WTC11 (cell line): Measurements from ENCODE around the gene AKR1A1. TPM values are rescaled to one million over a fixed set of nuclear protein-coding genes. Genes with fewer than 3 reads are reported as not detected.
A peak's percentile ranks its signal among the peaks of the same experiment; 100 is the strongest.

Experiments
- AFF4 ChIP-seq: sonication (generic); formaldehyde crosslinking; IDR thresholded peaks from 2 replicates; pipeline ENCODE4 v1.8.1; 2023; ENCODE audit warnings: mild to moderate bottlenecking, missing genetic modification reagents, borderline replicate concordance
- CREB1 ChIP-seq: sonication (generic); formaldehyde crosslinking; IDR thresholded peaks from 2 replicates; pipeline ENCODE4 v1.8.0; 2023; ENCODE audit warnings: mild to moderate bottlenecking, missing genetic modification reagents
- CTCF ChIP-seq: fragments of 200-600 bp; IDR thresholded peaks from 2 replicates; pipeline ENCODE4 v1.8.0; 2022; ENCODE audit warnings: antibody characterized with exemption
- ESRRA ChIP-seq: sonication (generic); formaldehyde crosslinking; IDR thresholded peaks from 2 replicates; pipeline ENCODE4 v1.8.1; 2022; ENCODE audit warnings: mild to moderate bottlenecking, missing genetic modification reagents, borderline replicate concordance
- FOXJ3 ChIP-seq: sonication (generic); formaldehyde crosslinking; IDR thresholded peaks from 2 replicates; pipeline ENCODE4 v1.9.0; 2021; ENCODE audit warnings: missing genetic modification reagents, mild to moderate bottlenecking, borderline replicate concordance
- FOXK1 ChIP-seq: sonication (generic); formaldehyde crosslinking; IDR thresholded peaks from 2 replicates; pipeline ENCODE4 v1.8.0; 2022; ENCODE audit warnings: mild to moderate bottlenecking, moderate library complexity, missing genetic modification reagents
- FOXP1 ChIP-seq: sonication (generic); formaldehyde crosslinking; IDR thresholded peaks from 2 replicates; pipeline ENCODE4 v1.8.0; 2022; ENCODE audit warnings: missing genetic modification reagents, mild to moderate bottlenecking, moderate library complexity, borderline replicate concordance
- HMGXB4 ChIP-seq: sonication (generic); formaldehyde crosslinking; IDR thresholded peaks from 2 replicates; pipeline ENCODE4 v1.8.1; 2023; ENCODE audit warnings: mild to moderate bottlenecking, moderate library complexity, missing genetic modification reagents
- JAZF1 ChIP-seq: fragments of 250-450 bp; sonication (Bioruptor Pico); IDR thresholded peaks from 2 replicates; pipeline ENCODE4 v1.9.0; 2021; ENCODE audit warnings: moderate library complexity, mild to moderate bottlenecking, inconsistent platforms
- JUN ChIP-seq: sonication (generic); formaldehyde crosslinking; IDR thresholded peaks from 2 replicates; pipeline ENCODE4 v1.8.0; 2023; ENCODE audit warnings: mild to moderate bottlenecking, missing genetic modification reagents
- MAX ChIP-seq: sonication (generic); formaldehyde crosslinking; IDR thresholded peaks from 2 replicates; pipeline ENCODE4 v1.8.0; 2022; ENCODE audit warnings: mild to moderate bottlenecking, missing genetic modification reagents
- NFYB ChIP-seq: sonication (generic); formaldehyde crosslinking; conservative IDR thresholded peaks from 2 replicates; pipeline ENCODE4 v1.8.0; 2022; ENCODE audit warnings: low read depth, missing genetic modification reagents
- RELA ChIP-seq: sonication (generic); formaldehyde crosslinking; IDR thresholded peaks from 2 replicates; pipeline ENCODE4 v1.8.1; 2022; ENCODE audit warnings: missing genetic modification reagents, mild to moderate bottlenecking, borderline replicate concordance
- RORB ChIP-seq: fragments of 250-450 bp; sonication (Bioruptor Pico); IDR thresholded peaks from 2 replicates; pipeline ENCODE4 v1.9.0; 2021; ENCODE audit warnings: mild to moderate bottlenecking
- SMAD3 ChIP-seq: sonication (generic); formaldehyde crosslinking; IDR thresholded peaks from 2 replicates; pipeline ENCODE4 v1.8.0; 2022; ENCODE audit warnings: missing genetic modification reagents, mild to moderate bottlenecking, borderline replicate concordance
- SMAD4 ChIP-seq: sonication (generic); formaldehyde crosslinking; IDR thresholded peaks from 2 replicates; pipeline ENCODE4 v1.8.0; 2022; ENCODE audit warnings: mild to moderate bottlenecking, missing genetic modification reagents
- TEAD1 ChIP-seq: sonication (generic); formaldehyde crosslinking; IDR thresholded peaks from 2 replicates; pipeline ENCODE4 v1.8.0; 2022; ENCODE audit warnings: mild to moderate bottlenecking, missing genetic modification reagents
- ZNF219 ChIP-seq: sonication (generic); formaldehyde crosslinking; IDR thresholded peaks from 2 replicates; pipeline ENCODE4 v1.8.0; 2023; ENCODE audit warnings: missing genetic modification reagents, mild to moderate bottlenecking, borderline replicate concordance
- ZNF416 ChIP-seq: fragments of 250-450 bp; sonication (Bioruptor Pico); IDR thresholded peaks from 2 replicates; pipeline ENCODE4 v1.9.0; 2021; ENCODE audit warnings: mild to moderate bottlenecking, inconsistent platforms
- ZNF423 ChIP-seq: fragments of 250-450 bp; sonication (Bioruptor Pico); IDR thresholded peaks from 2 replicates; pipeline ENCODE4 v2.1.2; 2022; ENCODE audit warnings: mild to moderate bottlenecking, moderate library complexity
- total RNA-seq: library from RNA; stranded (reverse); gene quantifications from 3 replicates; pipeline ENCODE4 v1.2.3, GENCODE V29; 2021
- TF ChIP-seq, protein P1 (sequence below): sonication (generic); formaldehyde crosslinking; IDR thresholded peaks from 2 replicates; pipeline ENCODE4 v1.8.0; 2022; ENCODE audit warnings: mild to moderate bottlenecking, missing genetic modification reagents

The AKR1A1 gene
- total RNA-seq, 1 experiment from 2014 or later = 338 TPM

DNA sequence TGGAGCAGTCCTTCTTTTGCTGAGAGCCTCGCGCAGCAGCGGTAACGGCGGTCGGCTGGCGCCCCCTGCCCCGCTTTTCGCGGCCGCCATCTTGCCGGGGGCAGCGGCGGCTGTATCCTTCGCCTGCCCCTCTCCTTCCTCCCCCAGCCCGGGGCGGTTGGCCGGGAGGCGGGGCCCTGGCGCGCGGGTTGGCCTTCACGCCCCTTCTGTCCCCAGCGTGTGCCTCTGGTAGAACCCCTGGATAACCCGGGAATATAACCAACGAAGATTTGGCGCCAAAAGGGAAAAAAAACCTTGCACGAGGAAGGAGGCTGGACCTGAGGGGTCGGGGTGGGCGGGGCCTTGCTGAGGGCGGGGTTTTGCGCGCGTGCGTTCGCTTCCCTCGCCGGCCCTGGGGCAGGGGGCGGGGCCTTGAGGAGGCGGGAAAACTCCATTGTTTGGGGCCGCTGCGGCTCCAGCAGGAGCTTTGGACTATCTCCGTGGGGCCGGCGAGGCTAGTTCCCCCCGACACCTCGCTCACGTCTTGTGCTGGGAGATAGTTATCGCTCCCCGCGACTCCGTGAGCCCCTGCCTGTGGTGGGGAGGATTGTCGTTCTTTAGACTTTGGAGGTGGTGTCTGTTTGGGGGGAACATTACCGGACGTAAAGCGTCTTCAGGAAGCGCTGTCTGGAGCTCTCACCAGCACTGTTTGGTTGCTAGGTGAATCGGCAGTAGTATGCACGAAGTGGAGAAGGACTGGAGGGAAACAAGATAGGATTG is 33.9 kb downstream of the AKR1A1 start (continued):
- TF ChIP-seq CTCF (no peak), TEAD1 (CRISPR knock-in tag) (0 out of 2 replicates have a peak, but pooled peaks have one; percentile 12), AFF4 (CRISPR knock-in tag) (peak; percentile 42; the same call in 1 of the 2 replicates), ZNF219 (CRISPR knock-in tag) (no peak), RELA (CRISPR knock-in tag) (no peak), HMGXB4 (CRISPR knock-in tag) (peak; percentile 84; the same call in 1 of the 2 replicates), ESRRA (CRISPR knock-in tag) (no peak), MAX (CRISPR knock-in tag) (peak; percentile 49), RORB (CRISPR knock-in tag) (0 out of 2 replicates have a peak, but pooled peaks have one; percentile 27), SMAD4 (no peak), FOXJ3 (no peak), ZNF416 (CRISPR knock-in tag) (0 out of 2 replicates have a peak, but pooled peaks have one; percentile 27), SMAD3 (CRISPR knock-in tag) (peak; percentile 65; the same call in 1 of the 2 replicates), NFYB (CRISPR knock-in tag) (peak; percentile 29; the same call in 1 of the 2 replicates), JAZF1 (CRISPR knock-in tag) (no peak), JUN (CRISPR knock-in tag) (no peak; the same call in 1 of the 2 replicates), ZNF423 (CRISPR knock-in tag) (no peak), FOXP1 (no peak), CREB1 (CRISPR knock-in tag) (0 out of 2 replicates have a peak, but pooled peaks have one; percentile 47), FOXK1 (CRISPR knock-in tag) (no peak; the same call in 1 of the 2 replicates)
- TF ChIP-seq, protein P1, sequence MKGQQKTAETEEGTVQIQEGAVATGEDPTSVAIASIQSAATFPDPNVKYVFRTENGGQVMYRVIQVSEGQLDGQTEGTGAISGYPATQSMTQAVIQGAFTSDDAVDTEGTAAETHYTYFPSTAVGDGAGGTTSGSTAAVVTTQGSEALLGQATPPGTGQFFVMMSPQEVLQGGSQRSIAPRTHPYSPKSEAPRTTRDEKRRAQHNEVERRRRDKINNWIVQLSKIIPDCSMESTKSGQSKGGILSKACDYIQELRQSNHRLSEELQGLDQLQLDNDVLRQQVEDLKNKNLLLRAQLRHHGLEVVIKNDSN (CRISPR knock-in tag) = no peak; the same call in 1 of the 2 replicates
